Stimulated activated CD8-positive, alpha-beta memory T cell treated with anti-CD3 and anti-CD28 coated beads, Interleukin-4, amount 100 ng/mL, for 24 hours (primary cell): ENCODE measurements around the gene RNF166.
"Not testable (repeated sequence)": the region's sequence is repeated elsewhere in the genome, so short reads cannot be mapped to it uniquely, and the experiment has no call there.

Experiments used
- DNase-seq: peaks from one replicate; pipeline ENCODE4 v3.0.0-alpha.2; 2020; ENCODE audit warnings: low read depth

Gene RNF166

GRCh38 chr16:88673716-88674379, 32.4 kb downstream of the RNF166 start:
- no peak for DNase-seq

GRCh38 chr16:88672776-88673175, 33.4 kb downstream of the RNF166 start:
- DNase-seq = no peak

- DNase-seq = no peak
These were observed 34.4 kb downstream of the RNF166 start for GRCh38 chr16:88671806-88672205.

- no peak for DNase-seq
These were observed 36.2 kb downstream of the RNF166 start for GRCh38 chr16:88669980-88670379.

- not testable (repeated sequence) for DNase-seq
These were observed 36.7 kb downstream of the RNF166 start for GRCh38 chr16:88669493-88669892.

GRCh38 chr16:88667461-88667860, 38.7 kb downstream of the RNF166 start:
- DNase-seq = no peak

- DNase-seq = no peak
These were observed 40.6 kb downstream of the RNF166 start for GRCh38 chr16:88665570-88665969.

- DNase-seq = no peak
These were observed 41.1 kb downstream of the RNF166 start for GRCh38 chr16:88665148-88665547.

- DNase-seq = peak; percentile 91
These were observed 43.2 kb downstream of the RNF166 start, which contains the start of gene MVD for GRCh38 chr16:88662843-88663606. Gene MVD, minus strand, starts transcription at chr16:88663091. Its CDS starts 11 bp downstream, at chr16:88663080.

- DNase-seq = no peak
These were observed 43.9 kb downstream of the RNF166 start for GRCh38 chr16:88662222-88662842.

GRCh38 chr16:88661468-88661867, 44.7 kb downstream of the RNF166 start:
- DNase-seq = no peak

- no peak for DNase-seq
These were observed 47.0 kb downstream of the RNF166 start for GRCh38 chr16:88659160-88659559.

- DNase-seq = no peak
These were observed 47.5 kb downstream of the RNF166 start for GRCh38 chr16:88658714-88659113.

GRCh38 chr16:88657371-88657770, 48.8 kb downstream of the RNF166 start:
- DNase-seq = no peak

GRCh38 chr16:88656291-88656980, 49.8 kb downstream of the RNF166 start:
- DNase-seq = no peak

- DNase-seq = no peak
These were observed 50.4 kb downstream of the RNF166 start for GRCh38 chr16:88655733-88656281.

GRCh38 chr16:88655053-88655732, 51.0 kb downstream of the RNF166 start:
- DNase-seq = no peak

GRCh38 chr16:88654363-88655052, 51.7 kb downstream of the RNF166 start:
- DNase-seq = no peak

GRCh38 chr16:88653596-88654362, 52.4 kb downstream of the RNF166 start:
- no peak for DNase-seq

- DNase-seq = no peak
These were observed 53.1 kb downstream of the RNF166 start for GRCh38 chr16:88653101-88653500.
